ENCODE measurements around the gene YLPM1.

YLPM1 gene

GRCh38 chr14:74807853-74808545 lies 44.9 kb downstream of the YLPM1 start:
- TF ChIP-seq EZH2phosphoT487 (IDR thresholded peaks at IDR 0.05; ENCODE audit: borderline replicate concordance) (no peak), CTCF (conservative IDR thresholded peaks at IDR 0.05; ENCODE audit: low read length) (no peak)
- Histone ChIP-seq H3K27me3 (ENCODE audit: insufficient read depth, low read length, poor library complexity, severe bottlenecking) (no peaks in the 10 kb centered on the region), H3K4me3 (ENCODE audit: low read length, poor library complexity, severe bottlenecking) (no peak overlapping the region), H4K20me1 (ENCODE audit: insufficient read depth, low read length, poor library complexity, severe bottlenecking) (no peaks in the 10 kb centered on the region), H3K9me3 (ENCODE audit: insufficient read depth, low read depth, low read length) (no peaks in the 10 kb centered on the region), H2AFZ (ENCODE audit: low read length) (no peak overlapping the region), H3F3A (ENCODE audit: low read depth) (no peaks in the 10 kb centered on the region), H3K4me1 (ENCODE audit: insufficient read depth, low read length, poor library complexity, severe bottlenecking) (no peaks in the 10 kb centered on the region), H3K36me3 (ENCODE audit: insufficient read depth, low read length) (peaks cover 87% of the 10 kb centered on the region), H3K79me2 (ENCODE audit: insufficient read depth, low read length) (no peaks in the 10 kb centered on the region), H3K4me2 (ENCODE audit: low read depth, low read length, poor library complexity, severe bottlenecking) (no peak overlapping the region), H3K9ac (ENCODE audit: low read depth, low read length, poor library complexity, severe bottlenecking) (no peak overlapping the region), H3K9me2 (replicated peaks; ENCODE audit: low read depth, low read length) (no peaks in the 10 kb centered on the region)

GRCh38 chr14:74816124-74816523 lies 53.0 kb downstream of the YLPM1 start:
- Histone ChIP-seq H3K36me3 (ENCODE audit: insufficient read depth, low read length) (peaks cover 97% of the 10 kb centered on the region), H3K27me3 (ENCODE audit: insufficient read depth, low read length, poor library complexity, severe bottlenecking) (no peaks in the 10 kb centered on the region), H3F3A (ENCODE audit: low read depth) (no peaks in the 10 kb centered on the region), H4K20me1 (ENCODE audit: insufficient read depth, low read length, poor library complexity, severe bottlenecking) (no peaks in the 10 kb centered on the region), H3K4me3 (ENCODE audit: low read length, poor library complexity, severe bottlenecking) (no peak overlapping the region), H2AFZ (ENCODE audit: low read length) (no peak overlapping the region), H3K9me3 (ENCODE audit: insufficient read depth, low read depth, low read length) (no peaks in the 10 kb centered on the region), H3K4me2 (ENCODE audit: low read depth, low read length, poor library complexity, severe bottlenecking) (no peak overlapping the region), H3K9me2 (replicated peaks; ENCODE audit: low read depth, low read length) (no peaks in the 10 kb centered on the region), H3K79me2 (ENCODE audit: insufficient read depth, low read length) (peaks cover 5% of the 10 kb centered on the region; the same call in 1 of the 2 replicates), H3K4me1 (ENCODE audit: insufficient read depth, low read length, poor library complexity, severe bottlenecking) (no peaks in the 10 kb centered on the region), H3K9ac (ENCODE audit: low read depth, low read length, poor library complexity, severe bottlenecking) (no peak overlapping the region)
- TF ChIP-seq EZH2phosphoT487 (IDR thresholded peaks at IDR 0.05; ENCODE audit: borderline replicate concordance) (no peak), CTCF (conservative IDR thresholded peaks at IDR 0.05; ENCODE audit: low read length) (no peak)

GRCh38 chr14:74820288-74820687 lies 57.2 kb downstream of the YLPM1 start:
- peaks cover 88% of the 10 kb centered on the region for H3K36me3 ChIP-seq (ENCODE audit: insufficient read depth, low read length)
- no peaks in the 10 kb centered on the region for H3K79me2 ChIP-seq (ENCODE audit: insufficient read depth, low read length)
- TF ChIP-seq CTCF (conservative IDR thresholded peaks at IDR 0.05; ENCODE audit: low read length) (no peak), EZH2phosphoT487 (IDR thresholded peaks at IDR 0.05; ENCODE audit: borderline replicate concordance) (no peak)

More at GRCh38 chr14:74820288-74820687, 57.2 kb downstream of the YLPM1 start:
- no peak overlapping the region for H3K4me3 ChIP-seq (ENCODE audit: low read length, poor library complexity, severe bottlenecking)
- H4K20me1 ChIP-seq (ENCODE audit: insufficient read depth, low read length, poor library complexity, severe bottlenecking), result no peaks in the 10 kb centered on the region
- no peak overlapping the region for H2AFZ ChIP-seq (ENCODE audit: low read length)
- H3K9ac ChIP-seq (ENCODE audit: low read depth, low read length, poor library complexity, severe bottlenecking), result no peak overlapping the region
- no peaks in the 10 kb centered on the region for H3K27me3 ChIP-seq (ENCODE audit: insufficient read depth, low read length, poor library complexity, severe bottlenecking)
- H3F3A ChIP-seq (ENCODE audit: low read depth), result no peaks in the 10 kb centered on the region
- no peaks in the 10 kb centered on the region for H3K9me3 ChIP-seq (ENCODE audit: insufficient read depth, low read depth, low read length)
- no peaks in the 10 kb centered on the region for H3K9me2 ChIP-seq (replicated peaks; ENCODE audit: low read depth, low read length)
- no peak overlapping the region for H3K4me2 ChIP-seq (ENCODE audit: low read depth, low read length, poor library complexity, severe bottlenecking)
- H3K4me1 ChIP-seq (ENCODE audit: insufficient read depth, low read length, poor library complexity, severe bottlenecking), result no peaks in the 10 kb centered on the region
